SW480 (cell line): ENCODE results near the gene NUMA1.

ENCODE experiments used
- DNase-seq: peaks from one replicate; pipeline ENCODE4 v3.0.0-alpha.2; 2016; ENCODE audit warnings: low spot score

Gene NUMA1

DNA sequence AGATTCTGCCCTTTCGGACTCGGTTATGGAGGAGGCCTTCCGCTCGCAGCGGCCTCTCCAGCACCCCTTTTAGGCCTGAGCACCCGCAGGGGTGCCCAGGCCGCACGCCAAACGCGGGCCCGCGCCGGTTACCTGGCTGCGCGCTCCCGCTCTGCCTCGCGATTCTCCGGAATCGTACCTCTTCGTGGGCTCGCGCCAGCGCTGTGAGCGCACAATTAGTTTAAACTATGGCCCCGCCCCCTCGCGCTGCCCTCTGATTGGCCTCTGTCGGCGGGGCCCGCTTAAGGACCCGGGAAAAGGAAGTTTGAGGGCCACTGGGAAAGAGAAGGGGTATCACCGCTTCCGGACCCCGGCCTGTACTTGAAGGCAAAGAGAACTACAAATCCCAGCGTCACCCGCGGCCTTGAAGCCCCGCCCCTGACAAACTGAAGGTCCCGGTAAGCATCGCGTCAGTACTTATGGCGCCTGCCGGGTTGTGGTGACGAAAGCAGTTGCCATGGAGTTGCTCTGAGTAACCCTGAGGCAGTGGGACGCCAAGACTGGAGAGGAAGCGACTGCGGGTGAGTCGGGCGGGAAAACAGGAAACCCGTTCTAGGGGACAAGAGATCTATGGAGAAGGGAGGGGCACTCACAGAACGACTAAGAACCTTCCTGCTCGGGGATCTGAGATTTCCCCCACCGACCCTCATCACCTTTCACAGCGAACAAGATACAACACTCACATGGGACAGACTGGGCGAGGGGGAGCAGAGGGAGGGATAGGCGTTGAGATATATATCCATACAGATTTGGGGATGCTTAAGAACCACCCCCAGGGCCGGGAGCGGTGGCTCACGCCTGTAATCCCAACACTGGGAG, at the start of gene NUMA1, which contains the start of gene LRRC51:
TSS of gene NUMA1 (minus strand) at position 217 of the 858 bp plus-strand sequence. CDS start 44,599 bp downstream, outside the sequence.
TSS of gene LRRC51 (plus strand) at position 525 of the 858 bp plus-strand sequence. CDS start 8,234 bp downstream, outside the sequence.
- peak; percentile 100 for DNase-seq

DNA sequence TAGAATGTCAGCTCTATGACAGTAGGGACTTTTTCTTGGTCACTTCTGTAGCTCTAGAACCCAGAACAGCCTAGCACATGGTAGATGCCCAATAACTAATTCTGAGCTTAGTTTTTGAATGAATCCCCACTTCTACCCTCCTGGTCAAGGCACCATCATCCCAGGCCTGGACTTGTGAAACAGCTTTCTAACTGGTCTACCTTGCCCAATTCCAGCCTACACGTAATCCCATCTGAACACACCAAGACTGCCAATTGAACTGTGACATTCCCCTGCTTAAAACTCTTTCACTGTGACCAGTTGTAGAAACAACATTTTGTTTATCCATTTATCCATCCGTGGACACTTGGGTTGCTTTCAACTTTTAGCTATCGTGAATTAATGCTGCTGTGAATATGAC, 49.0 kb upstream of the NUMA1 start:
- no peak for DNase-seq

DNA sequence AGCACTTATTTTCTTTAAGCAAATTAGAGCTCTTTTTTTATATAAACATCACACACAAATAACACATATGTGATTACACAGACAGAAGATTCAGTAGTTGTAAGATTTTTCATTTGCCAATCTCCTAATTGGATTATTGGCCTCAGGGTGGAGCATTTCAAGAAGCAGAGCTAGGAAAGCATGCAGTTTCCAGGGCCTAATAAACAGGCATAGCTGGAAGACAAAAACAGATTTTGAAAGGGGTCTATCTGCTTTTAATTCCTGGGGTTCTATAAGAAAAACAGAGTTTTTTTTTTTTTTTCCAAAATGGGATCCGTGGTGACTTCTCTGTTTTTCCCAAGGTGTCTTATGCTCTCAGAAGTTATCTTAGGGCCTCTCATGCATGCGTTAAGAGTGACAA, 47.6 kb upstream of the NUMA1 start:
- no peak for DNase-seq

DNA sequence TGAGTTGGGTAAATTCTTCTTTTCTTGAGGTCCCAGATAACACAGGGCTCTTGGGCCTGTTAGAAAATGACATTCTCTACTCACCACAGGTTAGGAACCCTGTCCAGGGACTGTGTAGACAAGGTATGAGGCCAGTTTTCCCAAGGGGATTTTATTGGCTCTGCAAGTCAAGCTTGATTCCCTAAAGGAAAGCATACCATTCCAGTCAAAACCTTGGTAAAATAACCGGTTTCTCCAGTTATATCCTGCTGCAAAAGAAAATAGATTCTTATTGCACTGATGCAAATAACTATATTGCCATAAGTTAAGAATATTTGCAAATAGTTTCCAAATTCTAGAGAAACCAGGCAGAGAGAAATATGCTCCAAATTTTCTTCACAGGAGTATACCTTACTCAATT, 45.6 kb upstream of the NUMA1 start:
- DNase-seq: no peak

- no peak for DNase-seq
Measured at GRCh38 chr11:72124046-72124445, 43.7 kb upstream of the NUMA1 start.

DNA sequence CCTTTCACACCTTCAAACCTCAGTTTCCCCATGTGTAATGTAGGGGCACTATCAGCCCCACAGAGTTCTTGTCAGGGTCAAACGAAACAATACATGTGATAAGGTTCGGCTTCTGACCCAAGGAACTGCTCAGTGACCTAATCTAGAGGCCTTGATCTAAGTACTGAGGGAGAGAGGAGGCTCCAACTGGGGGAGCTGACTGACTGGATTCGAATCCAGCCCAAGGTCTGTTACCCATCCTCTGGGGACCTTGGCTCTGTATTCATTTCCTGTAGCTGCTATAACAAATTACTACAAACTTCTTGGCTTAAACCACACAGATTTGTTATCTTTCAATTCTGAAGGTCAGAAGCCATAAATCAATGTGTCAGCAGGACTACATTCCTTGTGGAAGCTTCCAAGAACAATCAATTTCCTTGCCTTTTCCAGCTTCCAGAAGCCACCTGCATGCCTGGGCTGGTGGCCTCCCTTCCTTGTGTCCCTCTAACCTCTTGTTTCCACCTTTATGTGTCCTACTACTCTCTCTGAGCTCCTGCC, 42.8 kb upstream of the NUMA1 start:
- no peak for DNase-seq

- DNase-seq: no peak
Measured at GRCh38 chr11:72122607-72123006, 42.3 kb upstream of the NUMA1 start.

- no peak for DNase-seq
Measured at GRCh38 chr11:72120930-72121329, 40.6 kb upstream of the NUMA1 start.

DNA sequence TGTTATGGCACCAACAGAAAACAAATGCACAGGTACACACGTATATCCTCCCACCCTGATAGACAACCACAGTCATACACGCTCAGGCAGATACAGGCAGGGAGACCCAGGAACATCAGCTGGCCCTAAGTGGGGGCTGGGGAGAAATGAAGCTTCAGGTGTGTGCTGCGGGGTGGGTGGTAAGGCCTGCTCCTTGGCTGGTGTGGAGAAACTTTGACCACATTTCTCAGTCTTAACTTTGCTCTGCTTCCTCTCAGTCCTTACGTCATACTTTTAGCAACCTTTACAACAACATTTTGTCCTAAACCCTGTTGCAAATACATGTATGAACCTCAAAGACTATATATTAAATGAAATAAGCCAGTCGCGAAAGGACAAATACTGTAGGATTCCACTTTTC, 38.9 kb upstream of the NUMA1 start:
- no peak for DNase-seq

DNA sequence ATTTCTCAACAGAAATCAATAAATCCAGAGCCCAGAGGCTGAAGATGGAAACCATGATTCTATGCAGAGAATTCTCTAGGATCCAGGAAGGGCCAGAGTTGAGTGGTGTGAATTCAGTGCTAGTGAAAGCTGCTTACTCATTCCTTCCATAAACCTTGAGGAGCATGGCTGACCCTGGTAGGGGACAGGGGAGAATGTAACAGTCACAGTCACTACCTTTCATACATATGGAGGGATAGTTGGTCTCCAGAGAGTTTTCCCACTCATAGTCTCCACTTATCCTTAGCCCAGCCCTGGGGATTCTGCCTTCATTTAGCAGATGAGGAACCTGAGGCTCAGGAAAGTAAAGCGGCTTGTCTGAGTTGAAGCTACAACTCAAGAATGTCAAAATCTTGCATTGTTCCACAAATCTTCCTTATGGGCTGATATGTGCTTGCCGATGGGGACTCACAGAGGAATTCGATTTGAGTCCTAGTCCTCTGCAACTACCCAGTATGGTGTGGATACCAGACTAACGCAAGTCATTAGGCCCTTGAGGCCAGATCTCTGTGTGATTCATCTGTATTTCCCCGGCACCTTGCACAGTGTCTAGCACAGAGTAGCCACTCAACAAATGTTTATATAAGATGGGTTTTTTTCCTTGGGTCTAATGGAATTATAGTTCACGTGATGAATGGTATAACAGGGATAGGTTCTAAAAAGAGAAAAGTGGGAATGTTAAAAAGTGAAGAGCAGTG, 35.8 kb upstream of the NUMA1 start:
- no peak for DNase-seq

DNA sequence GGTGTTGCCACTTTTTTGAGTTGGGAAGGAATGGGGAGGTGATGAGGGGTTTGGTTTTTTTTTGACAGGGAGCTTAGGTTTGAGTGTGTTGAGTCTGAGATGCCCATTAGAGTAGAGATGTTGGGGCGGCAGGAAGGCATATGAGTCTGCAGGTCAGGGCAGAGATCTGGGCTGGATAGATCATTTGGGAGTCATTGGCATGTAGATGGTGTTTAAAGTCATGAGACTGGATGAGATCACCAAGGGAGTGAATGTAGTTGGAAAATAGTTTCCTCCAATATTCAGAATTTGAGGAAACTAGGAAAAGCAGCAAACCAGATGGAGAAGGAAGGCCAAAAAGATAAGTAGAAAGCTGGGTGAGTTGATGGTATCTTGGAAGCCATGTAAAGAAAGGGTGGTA, 34.2 kb upstream of the NUMA1 start:
- DNase-seq: no peak

DNA sequence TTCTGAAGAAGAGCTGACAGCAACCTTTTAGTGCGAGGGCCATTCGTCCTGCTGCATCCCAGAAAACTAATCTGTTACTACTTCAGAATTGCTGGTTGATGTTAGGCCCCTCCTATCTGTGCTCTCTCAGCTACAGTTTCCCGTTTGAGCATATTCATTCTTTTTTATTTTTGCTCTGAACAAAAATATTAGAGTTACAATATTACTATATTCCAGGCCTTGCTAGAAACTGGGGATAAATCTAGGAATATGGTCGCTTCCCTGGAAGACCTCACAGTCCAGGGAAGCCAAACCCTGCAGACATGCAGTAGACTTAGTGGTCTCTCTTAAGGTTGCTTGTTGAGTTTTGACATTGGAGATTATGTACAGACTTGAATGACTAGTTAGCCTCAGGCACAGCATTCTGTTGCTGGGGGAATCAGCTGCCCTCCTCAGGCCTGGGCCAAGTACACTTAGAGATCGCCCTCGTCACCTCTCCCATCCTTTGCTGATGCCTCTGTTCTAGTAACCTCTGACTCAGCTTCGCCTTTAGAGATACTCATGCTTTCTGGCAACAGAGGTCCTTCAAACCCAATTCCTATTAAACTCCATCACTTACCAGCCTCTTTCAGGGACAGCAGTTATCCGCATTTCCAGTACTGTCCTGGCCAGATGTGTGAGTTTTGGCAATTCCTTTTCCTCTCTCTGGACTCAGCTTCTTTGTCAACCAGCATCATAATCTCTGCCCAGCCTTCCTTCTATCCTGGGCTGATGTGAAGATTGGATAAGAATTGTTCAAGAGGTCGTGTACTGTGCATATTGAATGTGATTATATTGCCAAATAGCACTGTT, 32.9 kb upstream of the NUMA1 start:
- DNase-seq: no peak

GRCh38 chr11:72112143-72112977, 32.0 kb upstream of the NUMA1 start, which contains the start of gene ANAPC15:
Gene ANAPC15, minus strand, starts transcription at chr11:72112695. Its CDS starts 1,419 bp downstream, at chr11:72111276.
- DNase-seq: peak; percentile 100

GRCh38 chr11:72111300-72112142, 31.2 kb upstream of the NUMA1 start:
- no peak for DNase-seq

- no peak for DNase-seq
Measured at GRCh38 chr11:72105888-72106287, 25.5 kb upstream of the NUMA1 start, which contains the start of gene TOMT. Gene TOMT, plus strand, starts transcription at chr11:72105924. Its CDS starts 28 bp downstream, at chr11:72105952.

- no peak for DNase-seq
Measured at GRCh38 chr11:72103754-72104167, 23.4 kb upstream of the NUMA1 start.

DNA sequence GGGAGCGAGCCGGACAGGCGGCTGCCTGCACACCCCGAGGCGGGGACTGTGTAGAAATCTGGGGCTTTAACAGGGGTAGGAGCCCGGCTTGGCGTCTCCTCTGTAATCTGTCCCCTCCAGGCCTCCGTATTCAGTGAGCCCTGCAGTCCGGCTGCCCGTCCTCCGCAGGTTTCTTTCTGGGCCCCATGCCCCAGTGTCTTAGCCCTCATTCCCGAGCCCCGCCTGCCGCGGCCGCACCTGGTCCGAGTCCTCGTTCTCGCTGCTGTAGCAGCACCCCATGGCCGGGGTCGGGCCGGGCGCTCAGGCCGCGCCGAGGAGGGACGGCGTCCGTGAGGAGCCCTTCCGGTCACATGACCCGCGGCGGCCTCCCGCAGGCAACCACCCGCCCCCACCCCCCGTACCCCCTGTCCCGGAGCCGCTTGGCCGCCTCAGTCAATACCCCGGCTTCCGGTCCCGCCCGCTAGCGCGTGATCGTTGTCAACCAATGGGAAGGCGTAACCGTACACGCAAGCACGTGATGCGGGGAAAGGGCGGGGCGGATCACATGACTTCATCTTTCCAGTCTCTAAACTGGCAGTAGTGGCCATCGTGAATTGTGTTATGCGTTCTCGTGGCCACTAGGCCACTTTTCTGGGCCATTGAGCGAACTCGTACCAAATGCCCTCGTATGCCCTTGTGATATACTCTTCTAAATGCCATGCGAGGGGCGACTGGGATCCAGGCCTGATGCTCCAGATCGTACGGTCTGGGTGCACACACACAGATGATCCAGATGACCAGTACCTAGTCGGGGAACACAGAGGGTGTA, 22.8 kb upstream of the NUMA1 start, which contains the start of gene LAMTOR1:
TSS of gene LAMTOR1 (minus strand) at position 352 of the 808 bp plus-strand sequence. CDS start at position 279, 73 bp downstream.
- DNase-seq: peak; percentile 99

DNA sequence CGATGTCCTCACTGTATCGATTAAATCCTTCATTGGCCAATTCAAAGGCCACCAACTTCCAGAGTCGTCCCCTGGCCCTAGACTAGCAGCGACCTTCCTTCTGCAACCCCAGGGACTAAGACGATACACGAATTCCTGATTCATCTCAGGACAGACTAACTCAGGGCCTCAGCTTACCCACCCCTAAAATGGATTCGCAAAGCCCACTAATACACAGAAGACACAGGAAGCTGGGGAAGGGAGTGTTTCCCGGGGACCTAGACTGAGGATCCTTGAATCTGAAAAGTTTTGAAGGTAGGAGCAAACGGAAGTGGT, 22.2 kb upstream of the NUMA1 start:
- DNase-seq: no peak

GRCh38 chr11:72102162-72102561, 21.8 kb upstream of the NUMA1 start:
- DNase-seq: no peak
